Measurements from ENCODE around the gene ARHGAP22.

Gene ARHGAP22

GRCh38 chr10:48454302-48455054 lies 150.4 kb downstream of the ARHGAP22 start:
- DNase-seq (ENCODE audit: extremely low read depth in 1 of 2, low read depth in 1 of 2): no peak

GRCh38 chr10:48453451-48454301 lies 151.2 kb downstream of the ARHGAP22 start:
- no peak for DNase-seq (ENCODE audit: extremely low read depth in 1 of 2, low read depth in 1 of 2)

- no peak for DNase-seq (ENCODE audit: extremely low read depth in 1 of 2, low read depth in 1 of 2)
Observed at GRCh38 chr10:48452879-48453412, 151.9 kb downstream of the ARHGAP22 start.

GRCh38 chr10:48451969-48452878 lies 152.6 kb downstream of the ARHGAP22 start:
- no peak for DNase-seq (ENCODE audit: extremely low read depth in 1 of 2, low read depth in 1 of 2)

DNA sequence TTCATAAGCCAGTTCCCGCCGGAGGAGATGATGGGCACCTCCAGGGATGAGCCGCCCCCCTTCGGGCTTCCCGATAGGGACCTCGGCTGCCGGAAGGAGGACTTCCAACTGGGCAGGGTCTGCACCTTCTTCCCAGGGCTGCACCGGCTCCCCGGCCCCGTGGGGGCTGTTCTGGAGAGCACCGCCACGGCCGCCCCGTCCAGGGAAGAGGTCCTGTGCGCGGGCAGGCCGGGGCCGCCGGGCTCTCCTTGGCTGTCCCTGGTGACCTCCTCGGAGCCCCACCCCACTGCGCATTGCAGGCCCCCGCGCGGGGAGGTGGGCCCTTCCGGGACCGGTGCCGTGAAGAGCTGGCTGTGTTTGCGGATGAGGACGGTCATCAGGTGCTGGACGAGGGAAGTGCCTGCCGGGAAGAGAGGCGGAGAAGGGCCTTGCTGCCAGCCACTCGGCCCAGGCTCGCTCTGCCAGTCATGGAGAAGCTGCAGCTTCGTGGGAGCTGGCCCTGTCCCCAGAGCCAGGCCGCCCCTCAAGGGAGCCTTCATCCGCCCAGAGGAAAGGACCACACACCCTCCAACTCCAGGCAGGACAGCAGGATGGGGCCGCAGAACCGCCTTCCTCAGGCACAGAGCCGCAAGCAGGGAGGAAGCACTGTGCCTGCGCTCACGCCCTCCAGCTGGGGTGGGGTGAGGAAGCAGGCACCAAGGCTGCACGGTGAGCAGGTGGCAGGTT lies 154.0 kb downstream of the ARHGAP22 start:
- DNase-seq (ENCODE audit: extremely low read depth in 1 of 2, low read depth in 1 of 2): no peak

- no peak for DNase-seq (ENCODE audit: extremely low read depth in 1 of 2, low read depth in 1 of 2)
Observed at GRCh38 chr10:48450233-48450740, 154.6 kb downstream of the ARHGAP22 start.

DNA sequence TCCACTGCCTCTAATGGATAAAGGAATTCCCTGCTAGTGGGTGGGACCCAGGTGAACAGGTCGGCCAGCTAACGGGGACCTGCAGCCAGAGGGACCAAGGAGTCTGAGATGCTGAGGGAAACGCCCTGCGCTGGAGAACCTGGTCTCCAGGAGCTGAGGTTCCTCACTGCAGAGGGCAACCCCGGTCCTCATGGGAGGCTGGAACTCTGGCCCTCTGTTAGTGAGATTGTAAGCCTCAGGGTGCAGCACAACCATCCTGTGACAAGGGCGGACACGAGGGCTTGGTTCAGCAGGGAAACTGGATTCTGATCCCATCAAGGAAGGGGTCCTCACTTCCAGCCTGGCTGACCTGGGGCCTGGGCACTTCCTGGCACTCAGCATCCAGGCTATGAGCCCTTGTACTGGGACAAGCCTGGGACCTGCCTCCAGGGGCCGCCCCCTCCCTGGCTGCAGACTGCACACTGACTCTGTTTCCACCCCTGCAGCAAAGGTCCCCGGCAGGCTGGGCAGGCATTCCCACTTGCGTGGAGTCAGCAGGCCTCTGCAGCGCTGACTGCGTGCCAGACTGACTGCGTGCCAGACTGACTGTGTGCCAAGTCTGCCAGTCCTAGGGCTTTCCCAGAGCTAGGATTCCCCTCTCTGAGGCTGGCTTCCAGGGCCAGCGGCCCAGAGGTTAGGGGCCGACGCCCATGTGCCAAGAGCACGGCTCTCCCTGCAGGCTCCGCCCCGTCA lies 155.2 kb downstream of the ARHGAP22 start:
- DNase-seq (ENCODE audit: extremely low read depth in 1 of 2, low read depth in 1 of 2): no peak

DNA sequence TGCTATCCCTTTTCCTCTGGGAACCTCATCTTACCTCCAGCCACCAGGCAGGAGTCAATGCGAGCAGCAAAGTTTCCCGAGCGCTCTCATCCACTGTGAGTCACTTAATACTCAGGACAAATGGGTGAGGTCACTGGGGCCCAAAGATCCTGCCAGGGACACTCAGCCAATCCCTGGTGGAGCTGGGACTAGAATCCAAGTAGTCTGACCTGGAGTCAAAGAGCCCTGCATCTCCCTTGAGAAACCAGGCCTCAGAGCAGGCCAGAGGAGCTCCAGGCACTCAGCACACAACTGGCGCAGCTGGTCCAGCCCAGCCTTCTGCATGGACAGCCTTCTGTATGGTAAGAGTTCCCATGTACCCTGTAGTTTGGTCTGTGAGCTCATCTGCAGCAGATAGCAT lies 156.1 kb downstream of the ARHGAP22 start:
- no peak for DNase-seq (ENCODE audit: extremely low read depth in 1 of 2, low read depth in 1 of 2)

DNA sequence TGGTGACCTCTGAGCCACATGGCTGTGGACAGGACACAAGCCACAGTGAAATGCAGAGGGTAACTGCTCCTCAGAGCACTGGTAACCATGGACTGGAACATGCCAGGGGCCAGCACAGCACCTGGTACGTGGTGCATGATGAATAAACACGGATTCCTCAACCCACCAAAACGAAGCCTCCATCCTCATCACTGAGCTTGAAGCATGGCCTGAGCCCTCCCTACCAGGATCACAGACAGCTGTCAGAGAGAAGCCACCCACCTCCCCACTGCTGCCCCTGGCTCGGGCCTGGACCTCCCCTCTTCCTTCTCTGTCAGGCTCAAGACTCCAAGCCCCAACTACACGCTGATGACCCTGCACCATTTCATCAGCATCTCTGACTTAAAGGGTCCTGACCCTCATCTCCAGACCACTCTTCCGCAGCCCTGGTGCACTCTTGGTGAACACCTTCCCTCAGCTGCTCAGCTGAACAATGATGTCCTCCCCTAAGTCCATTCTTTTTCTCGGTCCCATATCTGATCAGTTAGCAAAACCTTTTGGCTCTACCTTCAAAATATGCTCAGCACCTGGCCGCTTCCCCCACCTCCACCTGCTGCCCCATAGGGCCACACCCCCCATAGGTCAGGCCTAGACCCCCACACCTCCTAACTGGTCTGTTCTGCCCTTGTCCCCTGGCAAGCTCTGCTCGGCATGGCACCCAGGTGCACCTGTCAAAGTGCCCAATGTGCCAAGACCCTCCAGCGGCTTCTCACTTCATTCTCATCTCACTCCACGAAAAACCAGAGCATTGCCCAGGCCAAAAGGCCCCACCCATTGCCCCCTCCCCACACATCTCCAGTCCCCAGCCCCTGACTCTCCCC lies 157.3 kb downstream of the ARHGAP22 start:
- no peak for DNase-seq (ENCODE audit: extremely low read depth in 1 of 2, low read depth in 1 of 2)

GRCh38 chr10:48446785-48447184 lies 158.1 kb downstream of the ARHGAP22 start:
- no peak for DNase-seq (ENCODE audit: extremely low read depth in 1 of 2, low read depth in 1 of 2)

DNA sequence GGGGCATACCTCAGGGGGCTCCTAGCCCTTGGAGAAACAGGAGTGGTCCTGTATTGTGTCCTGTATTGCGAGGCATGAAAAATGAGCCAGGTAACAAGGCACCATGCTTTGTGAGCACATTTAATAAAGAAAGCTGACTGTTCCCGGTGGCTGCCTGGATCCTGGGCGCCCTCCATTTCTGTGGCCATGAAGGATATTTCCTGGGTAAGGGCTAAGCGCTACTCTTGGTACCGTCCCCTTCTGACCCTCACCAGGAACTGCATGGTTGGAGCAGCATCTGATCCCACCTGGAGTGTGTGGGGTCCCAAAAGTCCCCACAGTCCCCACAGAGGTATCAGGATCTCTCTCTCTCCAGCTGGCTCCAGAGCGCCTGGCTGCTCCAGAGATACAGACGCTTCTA lies 158.9 kb downstream of the ARHGAP22 start:
- no peak for DNase-seq (ENCODE audit: extremely low read depth in 1 of 2, low read depth in 1 of 2)

GRCh38 chr10:48444861-48445841 lies 159.7 kb downstream of the ARHGAP22 start:
- DNase-seq (ENCODE audit: extremely low read depth in 1 of 2, low read depth in 1 of 2): no peak

DNA sequence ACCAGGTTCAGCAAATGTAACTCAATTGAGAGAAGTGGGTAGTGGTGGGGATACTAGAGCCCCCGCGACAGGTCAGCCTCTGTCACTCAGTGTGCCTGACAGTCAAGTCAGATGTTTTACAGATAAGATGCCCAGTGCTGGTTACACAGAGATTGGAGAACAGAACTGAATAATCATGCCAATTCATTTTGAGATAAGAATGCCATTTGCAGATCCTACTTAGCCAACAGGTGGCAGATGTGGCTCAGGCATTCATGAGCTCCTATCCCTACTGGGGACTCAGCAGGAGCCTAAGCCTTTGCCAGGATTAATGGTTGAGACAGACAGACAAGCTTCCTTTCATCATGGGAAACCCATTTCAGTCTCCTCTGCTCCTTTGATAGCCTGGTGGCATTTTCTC lies 160.6 kb downstream of the ARHGAP22 start:
- no peak for DNase-seq (ENCODE audit: extremely low read depth in 1 of 2, low read depth in 1 of 2)

DNA sequence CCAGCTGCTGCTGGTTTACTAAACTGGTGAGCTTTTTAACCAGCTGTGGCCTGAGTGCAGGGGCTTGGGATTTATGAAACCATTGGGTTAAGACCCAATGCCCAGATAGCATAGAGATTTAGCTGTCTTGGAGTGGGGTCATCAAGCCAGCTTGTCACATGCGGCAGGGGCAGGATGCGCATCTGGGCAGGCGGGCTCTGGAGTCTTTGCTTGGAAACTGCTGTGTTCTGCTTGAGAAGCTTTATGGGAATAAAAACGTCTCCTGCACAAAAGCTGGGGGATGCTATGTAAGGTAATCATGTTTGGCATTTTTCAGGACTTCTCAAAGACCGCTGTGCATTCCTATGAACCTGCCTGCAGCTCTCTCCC lies 162.1 kb downstream of the ARHGAP22 start:
- no peak for DNase-seq (ENCODE audit: extremely low read depth in 1 of 2, low read depth in 1 of 2)

GRCh38 chr10:48442090-48442808 lies 162.6 kb downstream of the ARHGAP22 start:
- DNase-seq (ENCODE audit: extremely low read depth in 1 of 2, low read depth in 1 of 2): no peak

DNA sequence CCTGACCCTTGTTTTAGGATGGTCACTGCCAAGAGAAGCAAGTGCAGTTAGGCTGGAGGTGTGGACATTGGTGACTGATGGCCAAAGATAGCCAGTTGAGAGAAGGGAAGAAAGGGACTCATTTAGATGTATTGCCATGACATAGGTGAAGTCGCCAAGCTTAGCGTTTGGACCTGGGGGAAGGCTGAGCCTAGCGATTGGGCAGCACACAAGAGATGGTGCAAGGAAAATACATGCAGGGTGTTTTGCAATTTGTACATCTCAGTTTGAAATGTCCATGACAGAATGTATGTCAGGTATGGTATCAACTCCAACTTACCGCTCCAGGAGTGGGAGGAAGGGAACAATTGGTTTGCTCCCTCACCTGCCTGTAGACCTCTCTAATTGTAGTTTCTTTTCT lies 164.1 kb downstream of the ARHGAP22 start:
- DNase-seq (ENCODE audit: extremely low read depth in 1 of 2, low read depth in 1 of 2): no peak
